ENCODE results near the gene SH3BP4.

DNA sequence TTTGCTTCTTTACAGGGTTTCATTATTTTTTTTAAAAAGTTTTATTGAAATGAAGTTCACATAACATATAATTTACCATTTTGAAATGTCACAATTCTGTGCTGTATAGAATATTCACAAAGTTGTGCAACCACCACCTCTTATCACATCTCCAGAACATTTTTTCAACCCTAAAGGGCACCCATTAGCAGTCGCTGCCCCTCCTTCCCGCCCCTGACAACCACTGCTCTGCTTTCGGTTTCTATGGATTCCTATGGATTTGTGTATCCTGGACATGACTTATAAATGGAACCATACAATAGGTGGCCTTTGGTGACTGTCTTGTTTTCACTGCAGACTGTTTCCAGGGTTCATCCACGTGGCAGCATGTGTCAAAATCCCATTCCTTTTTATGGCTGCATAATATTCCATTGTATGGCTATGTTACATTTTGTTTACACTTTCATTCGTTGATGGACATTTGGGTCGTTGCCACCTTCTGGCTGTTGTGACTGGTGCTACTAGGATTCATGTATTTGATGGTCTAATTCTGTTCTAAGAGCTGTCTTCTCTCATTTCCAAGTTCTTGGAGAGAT is 52.6 kb downstream of the SH3BP4 start:
- TF ChIP-seq RAD21 (IDR thresholded peaks at IDR 0.05 in 1 of 2, conservative IDR thresholded peaks at IDR 0.05 in 1 of 2; ENCODE audit: low read depth in 2 of 2, low read length in 2 of 2) (no peak), POLR2AphosphoS5 (IDR thresholded peaks at IDR 0.05; ENCODE audit: low read depth, low read length) (no peak), EP300 (IDR thresholded peaks at IDR 0.05; ENCODE audit: borderline replicate concordance in 1 of 2, low read depth in 2 of 2, low read length in 2 of 2) (no peak), RXRA (IDR thresholded peaks at IDR 0.05; ENCODE audit: insufficient read depth, low read depth, low read length) (no peak), SAP30 (IDR thresholded peaks at IDR 0.05; ENCODE audit: insufficient read depth, insufficient replicate concordance, low read length) (no peak), NRF1 (IDR thresholded peaks at IDR 0.05; ENCODE audit: low read depth, low read length) (no peak), RFX5 (IDR thresholded peaks at IDR 0.05; ENCODE audit: borderline replicate concordance, low read depth, low read length) (no peak), CBX5 (IDR thresholded peaks at IDR 0.05; ENCODE audit: low read depth, low read length) (no peak), POLR2A (IDR thresholded peaks at IDR 0.05; ENCODE audit: control extremely low read depth in 1 of 2, low read depth in 2 of 2, low read length in 2 of 2) (no peak)
- TF ChIP-seq, protein P1, sequence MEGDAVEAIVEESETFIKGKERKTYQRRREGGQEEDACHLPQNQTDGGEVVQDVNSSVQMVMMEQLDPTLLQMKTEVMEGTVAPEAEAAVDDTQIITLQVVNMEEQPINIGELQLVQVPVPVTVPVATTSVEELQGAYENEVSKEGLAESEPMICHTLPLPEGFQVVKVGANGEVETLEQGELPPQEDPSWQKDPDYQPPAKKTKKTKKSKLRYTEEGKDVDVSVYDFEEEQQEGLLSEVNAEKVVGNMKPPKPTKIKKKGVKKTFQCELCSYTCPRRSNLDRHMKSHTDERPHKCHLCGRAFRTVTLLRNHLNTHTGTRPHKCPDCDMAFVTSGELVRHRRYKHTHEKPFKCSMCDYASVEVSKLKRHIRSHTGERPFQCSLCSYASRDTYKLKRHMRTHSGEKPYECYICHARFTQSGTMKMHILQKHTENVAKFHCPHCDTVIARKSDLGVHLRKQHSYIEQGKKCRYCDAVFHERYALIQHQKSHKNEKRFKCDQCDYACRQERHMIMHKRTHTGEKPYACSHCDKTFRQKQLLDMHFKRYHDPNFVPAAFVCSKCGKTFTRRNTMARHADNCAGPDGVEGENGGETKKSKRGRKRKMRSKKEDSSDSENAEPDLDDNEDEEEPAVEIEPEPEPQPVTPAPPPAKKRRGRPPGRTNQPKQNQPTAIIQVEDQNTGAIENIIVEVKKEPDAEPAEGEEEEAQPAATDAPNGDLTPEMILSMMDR (IDR thresholded peaks at IDR 0.05; ENCODE audit: control extremely low read depth in 1 of 3, insufficient read depth in 1 of 3, low read depth in 1 of 3, low read length in 3 of 3) = no peak
